ENCODE measurements around the gene RAC3.

GRCh38 chr17:82012261-82012639, 19.2 kb upstream of the RAC3 start:
- no peak for TF ChIP-seq CTCF (IDR thresholded peaks at IDR 0.05; ENCODE audit: insufficient read depth, low read depth, low read length)
- TF ChIP-seq EZH2 (IDR thresholded peaks at IDR 0.05; ENCODE audit: insufficient read depth, low read length), result no peak

Measured in astrocyte (in vitro differentiated cells and primary cell).